ENCODE measurements around the gene NAA16.

DNA sequence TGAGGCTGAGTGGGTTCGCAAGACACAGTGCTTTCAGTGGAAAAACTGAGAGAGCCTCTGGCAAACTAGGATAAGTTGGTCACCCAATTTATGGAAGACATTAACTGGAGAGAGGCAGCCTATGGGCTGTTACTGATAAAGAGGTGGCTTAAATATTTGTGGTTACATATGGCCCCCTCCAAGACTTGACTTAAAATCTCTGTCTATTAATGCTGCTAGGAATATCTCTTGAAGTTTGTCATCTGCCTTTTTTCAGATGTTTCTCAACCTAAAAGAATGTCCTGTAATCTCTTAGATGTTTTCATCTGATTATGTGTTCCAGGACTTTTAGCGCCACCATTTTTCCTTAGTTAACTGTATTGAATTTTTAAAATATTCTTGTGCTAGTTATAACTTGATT lies 54.6 kb downstream of the NAA16 start:
- TF ChIP-seq, protein P1, sequence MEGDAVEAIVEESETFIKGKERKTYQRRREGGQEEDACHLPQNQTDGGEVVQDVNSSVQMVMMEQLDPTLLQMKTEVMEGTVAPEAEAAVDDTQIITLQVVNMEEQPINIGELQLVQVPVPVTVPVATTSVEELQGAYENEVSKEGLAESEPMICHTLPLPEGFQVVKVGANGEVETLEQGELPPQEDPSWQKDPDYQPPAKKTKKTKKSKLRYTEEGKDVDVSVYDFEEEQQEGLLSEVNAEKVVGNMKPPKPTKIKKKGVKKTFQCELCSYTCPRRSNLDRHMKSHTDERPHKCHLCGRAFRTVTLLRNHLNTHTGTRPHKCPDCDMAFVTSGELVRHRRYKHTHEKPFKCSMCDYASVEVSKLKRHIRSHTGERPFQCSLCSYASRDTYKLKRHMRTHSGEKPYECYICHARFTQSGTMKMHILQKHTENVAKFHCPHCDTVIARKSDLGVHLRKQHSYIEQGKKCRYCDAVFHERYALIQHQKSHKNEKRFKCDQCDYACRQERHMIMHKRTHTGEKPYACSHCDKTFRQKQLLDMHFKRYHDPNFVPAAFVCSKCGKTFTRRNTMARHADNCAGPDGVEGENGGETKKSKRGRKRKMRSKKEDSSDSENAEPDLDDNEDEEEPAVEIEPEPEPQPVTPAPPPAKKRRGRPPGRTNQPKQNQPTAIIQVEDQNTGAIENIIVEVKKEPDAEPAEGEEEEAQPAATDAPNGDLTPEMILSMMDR (IDR thresholded peaks at IDR 0.05; ENCODE audit: low read depth, low read length, poor library complexity, severe bottlenecking) = no peak
- TF ChIP-seq EZH2phosphoT487 (IDR thresholded peaks at IDR 0.05; ENCODE audit: borderline replicate concordance, low read length) = no peak
